Activated CD8-positive, alpha-beta memory T cell treated with anti-CD3 and anti-CD28 coated beads for 48 hours (primary cell): ENCODE results near the gene PROM2.
"Not testable (repeated sequence)": the region's sequence is repeated elsewhere in the genome, so short reads cannot be mapped to it uniquely, and the experiment has no call there.

Experiments used
- DNase-seq, 3 experiments: peaks; one replicate each; pipeline ENCODE4 v3.0.0-alpha.2; 2020; ENCODE audit warnings: low read depth in 2 of 3, low spot score in 2 of 3

The PROM2 gene, protein sequence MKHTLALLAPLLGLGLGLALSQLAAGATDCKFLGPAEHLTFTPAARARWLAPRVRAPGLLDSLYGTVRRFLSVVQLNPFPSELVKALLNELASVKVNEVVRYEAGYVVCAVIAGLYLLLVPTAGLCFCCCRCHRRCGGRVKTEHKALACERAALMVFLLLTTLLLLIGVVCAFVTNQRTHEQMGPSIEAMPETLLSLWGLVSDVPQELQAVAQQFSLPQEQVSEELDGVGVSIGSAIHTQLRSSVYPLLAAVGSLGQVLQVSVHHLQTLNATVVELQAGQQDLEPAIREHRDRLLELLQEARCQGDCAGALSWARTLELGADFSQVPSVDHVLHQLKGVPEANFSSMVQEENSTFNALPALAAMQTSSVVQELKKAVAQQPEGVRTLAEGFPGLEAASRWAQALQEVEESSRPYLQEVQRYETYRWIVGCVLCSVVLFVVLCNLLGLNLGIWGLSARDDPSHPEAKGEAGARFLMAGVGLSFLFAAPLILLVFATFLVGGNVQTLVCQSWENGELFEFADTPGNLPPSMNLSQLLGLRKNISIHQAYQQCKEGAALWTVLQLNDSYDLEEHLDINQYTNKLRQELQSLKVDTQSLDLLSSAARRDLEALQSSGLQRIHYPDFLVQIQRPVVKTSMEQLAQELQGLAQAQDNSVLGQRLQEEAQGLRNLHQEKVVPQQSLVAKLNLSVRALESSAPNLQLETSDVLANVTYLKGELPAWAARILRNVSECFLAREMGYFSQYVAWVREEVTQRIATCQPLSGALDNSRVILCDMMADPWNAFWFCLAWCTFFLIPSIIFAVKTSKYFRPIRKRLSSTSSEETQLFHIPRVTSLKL

DNA sequence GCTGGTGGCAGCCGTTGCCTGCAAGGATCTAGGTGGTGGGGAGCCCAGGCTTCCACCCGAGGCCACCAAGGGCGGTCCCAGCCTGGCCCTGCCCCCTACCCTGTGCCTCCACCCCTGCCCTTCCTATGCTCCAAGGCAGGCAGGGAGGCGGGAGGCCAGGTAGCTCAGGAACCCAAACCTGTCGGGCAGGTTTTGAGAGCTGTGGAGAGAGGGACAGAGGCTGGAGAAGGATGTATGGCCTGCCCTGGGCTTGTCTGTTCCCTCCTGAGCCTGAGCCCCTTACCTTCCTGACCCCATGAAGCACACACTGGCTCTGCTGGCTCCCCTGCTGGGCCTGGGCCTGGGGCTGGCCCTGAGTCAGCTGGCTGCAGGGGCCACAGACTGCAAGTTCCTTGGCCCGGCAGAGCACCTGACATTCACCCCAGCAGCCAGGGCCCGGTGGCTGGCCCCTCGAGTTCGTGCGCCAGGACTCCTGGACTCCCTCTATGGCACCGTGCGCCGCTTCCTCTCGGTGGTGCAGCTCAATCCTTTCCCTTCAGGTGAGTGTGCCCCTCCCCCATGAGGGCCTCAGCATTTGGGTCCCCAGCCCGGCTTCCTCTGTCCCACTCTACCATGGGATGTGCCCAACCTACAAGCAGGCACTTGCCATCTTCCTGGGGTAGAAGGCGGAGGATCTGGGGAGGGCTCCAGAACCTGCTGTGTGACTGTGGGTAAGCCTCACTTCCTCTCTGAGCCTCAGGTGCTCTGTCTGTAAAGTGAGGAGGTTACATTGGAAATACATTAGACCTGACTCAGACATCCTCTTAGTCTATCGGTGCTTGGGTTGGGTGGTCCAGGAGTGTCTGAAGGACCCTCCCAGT lies at the start of gene PROM2:
Gene PROM2 (plus strand): TSS at position 159 of the 860 bp plus-strand sequence. CDS start 137 bp downstream, at position 296.
- DNase-seq: no peak

DNA sequence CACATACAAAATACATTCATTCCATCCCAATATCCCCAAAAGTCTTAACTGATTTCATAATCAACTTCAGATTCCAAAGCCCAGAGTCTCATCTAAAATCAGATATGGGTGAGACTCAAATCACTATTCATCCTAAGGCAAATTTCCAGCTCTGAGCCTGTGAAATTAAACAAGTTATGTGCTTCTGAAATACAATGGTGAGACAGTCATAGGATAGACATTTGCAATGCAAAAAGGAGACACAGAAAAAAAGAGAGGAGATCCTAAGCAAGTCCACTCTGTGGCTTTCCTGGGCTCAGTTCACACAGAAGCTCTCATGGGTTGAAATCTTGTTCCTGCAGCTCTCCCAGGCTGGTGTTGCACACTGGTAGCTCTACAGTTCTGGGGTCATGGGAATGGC lies 48.6 kb upstream of the PROM2 start:
- no peak for DNase-seq

DNA sequence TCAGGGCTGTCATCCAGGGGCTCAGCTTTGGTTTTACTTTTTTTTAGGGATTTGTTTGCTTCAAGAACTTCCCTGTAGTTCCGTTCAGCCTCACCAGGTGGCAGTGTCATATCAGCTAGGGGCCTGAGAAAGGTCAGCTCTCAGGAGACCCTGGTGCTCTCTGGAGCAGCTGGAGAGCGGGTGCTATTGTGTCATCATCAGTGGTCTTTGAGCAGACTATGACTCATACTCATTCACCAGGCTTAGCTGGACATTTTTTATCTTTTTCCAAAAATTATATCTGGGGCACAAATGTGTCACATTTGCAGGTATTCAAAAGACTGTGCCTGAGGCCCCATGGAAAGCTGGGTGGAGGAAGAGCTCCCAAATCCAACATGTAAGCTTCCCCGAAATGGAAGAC lies 42.5 kb upstream of the PROM2 start:
- peak in 1 of 3 experiments; percentile 14 for DNase-seq

DNA sequence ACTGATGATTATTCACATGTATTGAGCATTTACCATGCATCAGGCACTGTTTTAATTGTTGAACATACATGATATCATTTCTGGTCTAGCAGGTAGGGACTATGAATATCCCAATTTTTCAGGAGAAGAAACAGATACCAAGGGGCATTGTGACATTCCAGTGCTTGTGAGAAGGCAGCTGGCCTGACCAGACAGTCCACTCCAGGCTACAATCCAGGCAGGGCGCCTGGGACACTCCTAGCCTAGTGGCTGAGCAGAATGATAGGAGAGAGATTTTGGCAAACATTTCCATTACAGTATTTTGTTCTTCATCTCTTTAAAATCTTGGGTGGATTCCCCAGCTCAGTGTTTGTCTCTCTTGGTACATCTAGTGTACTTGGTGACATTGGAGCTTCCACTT lies 42.0 kb upstream of the PROM2 start:
- DNase-seq: no peak

DNA sequence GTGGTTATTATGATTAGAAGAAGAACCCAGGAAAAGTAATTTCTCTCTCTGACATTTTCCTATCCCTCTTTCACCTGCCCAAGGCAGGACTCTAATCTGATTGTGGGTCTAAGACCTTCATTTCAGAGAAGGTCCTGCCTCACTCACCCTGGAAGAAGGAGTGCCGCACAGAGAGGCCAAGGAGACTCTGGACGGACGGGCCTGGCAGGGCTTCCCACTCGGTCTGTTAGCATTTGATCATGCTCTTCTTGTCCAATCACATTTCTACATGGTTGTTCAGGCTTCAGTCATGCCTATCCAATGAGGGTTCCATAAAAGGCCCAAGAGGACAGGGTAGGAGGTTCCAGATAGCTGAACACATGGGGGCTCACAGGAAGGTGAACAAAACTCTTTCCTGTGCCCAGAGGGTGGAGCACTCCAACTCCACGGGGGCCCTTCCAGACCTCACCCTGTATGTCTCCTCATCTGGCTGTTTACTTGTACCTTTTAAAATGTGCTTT lies 39.9 kb upstream of the PROM2 start:
- DNase-seq: no peak

DNA sequence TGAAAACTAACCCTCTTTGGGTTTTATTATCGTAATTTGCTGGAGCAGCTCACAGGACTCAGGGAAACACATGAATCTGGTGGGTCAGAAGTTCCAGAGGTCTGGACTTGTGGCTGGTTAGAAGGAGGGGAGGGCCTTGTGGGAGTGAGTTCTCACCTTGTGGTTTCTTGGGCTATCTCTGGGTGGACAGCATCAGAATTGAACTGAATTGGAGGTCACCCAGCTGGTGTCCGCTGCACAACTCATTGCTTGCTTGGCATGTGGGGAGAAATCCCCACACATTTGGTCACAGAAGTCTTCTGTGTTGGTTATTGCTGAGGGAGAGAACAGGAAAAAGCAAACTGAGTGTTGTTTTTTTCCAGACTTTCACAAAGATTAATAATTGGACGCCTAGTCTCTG lies 39.4 kb upstream of the PROM2 start:
- DNase-seq: no peak

DNA sequence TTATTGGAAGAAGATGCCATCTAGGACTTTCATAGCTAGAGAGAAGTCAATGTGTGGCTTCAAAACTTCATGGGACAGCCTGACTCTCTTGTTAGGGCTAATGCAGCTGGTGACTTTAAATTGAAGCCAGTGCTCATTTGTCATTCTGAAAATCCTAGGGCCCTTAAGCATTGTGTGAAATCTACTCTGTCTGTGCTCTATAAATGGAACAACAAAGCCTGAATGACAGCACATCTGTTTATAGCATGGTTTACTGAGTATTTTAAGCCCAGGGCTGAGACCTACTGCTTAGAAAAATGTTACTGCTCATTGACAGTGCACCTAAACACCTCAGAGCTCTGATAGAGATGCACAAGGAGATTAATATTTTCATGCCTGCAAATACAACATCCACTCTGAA lies 36.1 kb upstream of the PROM2 start:
- DNase-seq: no peak

DNA sequence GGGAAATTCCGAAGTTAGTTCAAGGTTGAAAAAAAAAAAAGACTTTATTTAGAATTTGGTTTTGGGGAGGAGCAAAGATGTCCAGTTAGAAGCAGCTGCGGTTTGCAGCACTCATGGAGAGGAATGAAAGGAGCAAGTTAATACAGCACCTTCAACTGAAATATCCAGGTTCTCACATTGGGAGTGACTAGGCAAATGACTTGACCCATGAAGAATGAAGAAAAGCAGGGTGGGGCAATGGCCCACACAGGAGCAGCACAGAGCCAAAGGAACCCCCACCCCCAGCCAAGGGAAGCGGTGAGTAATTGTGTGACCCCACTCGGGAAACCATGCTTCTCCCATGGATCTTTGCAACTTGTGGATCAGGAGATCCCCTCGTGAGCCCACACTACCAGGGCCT lies 34.2 kb upstream of the PROM2 start:
- DNase-seq: no peak

DNA sequence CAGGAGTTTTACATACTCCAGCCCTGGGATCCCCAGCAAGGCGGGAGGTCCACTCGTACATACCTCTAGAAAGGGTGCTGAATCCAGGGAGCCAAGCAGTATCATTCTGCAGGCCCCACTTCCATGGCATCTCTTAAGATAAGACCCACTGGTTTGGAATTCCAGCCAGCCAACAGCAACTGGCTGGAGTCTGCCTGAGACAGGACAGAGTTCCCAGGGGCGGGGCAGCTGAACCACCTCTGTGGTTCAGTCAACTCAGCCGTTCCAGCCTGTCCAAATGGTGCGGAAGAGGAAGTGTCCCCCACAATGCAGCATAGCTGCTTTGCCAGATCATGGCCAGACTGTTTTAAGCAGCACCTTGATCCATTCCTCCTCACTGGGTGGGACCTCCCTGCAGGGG lies 33.7 kb upstream of the PROM2 start:
- no peak for DNase-seq

DNA sequence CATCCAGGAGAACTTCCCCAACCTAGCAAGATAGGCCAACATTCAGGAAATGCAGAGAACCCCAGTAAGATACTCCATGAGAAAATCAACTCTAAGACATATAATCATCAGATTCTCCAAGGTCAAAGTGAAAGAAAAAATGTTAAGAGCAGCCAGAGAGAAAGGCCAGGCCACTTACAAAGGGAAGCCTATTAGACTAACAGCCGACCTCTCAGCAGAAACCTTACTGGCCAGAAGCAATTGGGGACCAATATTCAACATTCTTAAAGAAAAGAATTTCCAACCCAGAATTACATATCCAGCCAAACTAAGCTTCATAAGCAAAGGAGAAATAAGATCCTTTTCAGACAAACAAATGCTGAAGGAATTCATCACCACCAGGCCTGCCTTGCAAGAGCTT lies 32.2 kb upstream of the PROM2 start:
- not testable (repeated sequence) for DNase-seq

DNA sequence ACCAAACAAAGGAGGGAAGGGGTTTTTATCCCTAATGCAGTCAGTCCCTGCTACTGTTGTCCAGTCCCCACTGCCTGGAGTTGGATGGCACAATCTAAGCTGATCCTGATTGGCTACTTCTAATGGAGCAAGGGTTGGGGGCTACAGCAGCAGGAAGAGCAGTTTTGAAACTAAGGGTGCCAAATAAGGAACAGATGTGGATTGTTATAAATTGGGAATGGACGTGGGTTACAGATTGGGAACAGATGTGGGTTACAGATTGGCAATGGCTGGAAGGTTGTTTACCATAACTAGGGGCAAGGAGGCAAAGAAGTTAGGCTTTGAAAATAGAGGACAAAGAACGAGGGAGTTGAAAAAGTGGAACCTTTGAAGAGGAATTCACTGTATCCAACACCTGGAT lies 16.0 kb upstream of the PROM2 start:
- DNase-seq: no peak

DNA sequence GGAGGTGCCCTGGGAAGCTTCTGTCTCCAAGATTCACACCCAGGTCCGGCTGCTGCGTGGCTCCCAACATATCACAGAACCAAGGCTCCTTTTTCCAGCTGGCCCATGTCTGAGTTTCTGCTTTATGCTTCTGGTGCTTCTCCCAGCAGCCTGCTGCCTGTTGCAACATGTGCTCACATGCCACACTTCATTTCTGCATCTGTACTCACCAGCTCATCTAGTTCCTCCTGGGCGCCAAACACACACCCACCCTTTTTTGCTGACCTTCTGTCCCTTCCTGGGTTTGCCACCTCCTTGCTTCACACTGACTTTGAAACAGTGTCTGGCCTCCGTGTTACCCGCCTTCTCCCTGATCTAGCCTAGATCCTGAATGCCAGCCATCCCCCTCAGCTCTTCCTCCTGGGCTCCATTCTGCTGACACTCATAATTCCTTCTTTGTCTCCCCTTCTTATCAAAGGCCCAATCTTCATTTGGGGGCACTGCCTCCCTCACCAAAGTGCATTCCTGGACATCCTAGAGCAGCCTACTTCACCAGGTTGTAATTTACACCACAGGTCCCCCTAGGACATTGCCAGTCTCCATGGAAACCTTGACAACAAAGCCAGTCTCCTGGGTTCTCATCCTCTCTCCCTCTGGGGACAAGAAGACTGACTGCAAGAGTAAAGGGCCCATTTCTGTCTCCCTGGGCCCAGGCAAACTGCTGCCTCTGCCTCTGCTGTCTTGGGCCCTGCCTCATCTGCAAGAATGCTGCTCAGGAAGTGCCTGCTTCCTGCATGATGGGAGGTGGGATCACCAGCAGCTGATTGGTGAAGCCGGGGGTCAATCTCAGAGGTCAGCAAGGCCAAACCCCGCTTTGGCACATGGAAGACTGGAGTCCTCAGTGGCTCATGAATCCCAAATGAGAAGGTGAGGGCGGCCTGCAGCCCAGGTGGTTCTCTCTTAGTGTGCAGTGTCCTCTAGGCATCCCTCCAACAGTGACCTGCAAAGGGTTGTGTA lies 13.9 kb upstream of the PROM2 start:
- DNase-seq: no peak

DNA sequence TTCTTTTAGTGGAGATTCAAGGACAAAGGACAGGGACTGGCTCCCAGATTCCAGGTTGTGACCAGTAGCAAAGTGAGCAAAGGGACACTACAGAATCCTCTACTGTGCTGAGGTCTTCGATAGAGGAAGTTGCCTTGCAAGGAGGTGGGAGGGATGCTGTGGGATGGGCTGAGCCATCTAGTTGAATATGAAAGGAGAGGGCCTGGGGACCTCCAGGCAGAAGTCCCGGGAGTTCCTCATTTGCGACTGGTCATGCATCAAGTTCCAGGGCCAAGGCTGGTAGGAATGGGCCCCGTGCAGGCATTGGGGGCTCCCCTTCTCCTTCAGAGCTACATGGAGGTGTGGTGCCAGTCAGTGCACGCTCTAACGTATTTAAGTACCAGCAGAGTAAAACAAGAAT lies 12.6 kb upstream of the PROM2 start:
- DNase-seq: no peak

DNA sequence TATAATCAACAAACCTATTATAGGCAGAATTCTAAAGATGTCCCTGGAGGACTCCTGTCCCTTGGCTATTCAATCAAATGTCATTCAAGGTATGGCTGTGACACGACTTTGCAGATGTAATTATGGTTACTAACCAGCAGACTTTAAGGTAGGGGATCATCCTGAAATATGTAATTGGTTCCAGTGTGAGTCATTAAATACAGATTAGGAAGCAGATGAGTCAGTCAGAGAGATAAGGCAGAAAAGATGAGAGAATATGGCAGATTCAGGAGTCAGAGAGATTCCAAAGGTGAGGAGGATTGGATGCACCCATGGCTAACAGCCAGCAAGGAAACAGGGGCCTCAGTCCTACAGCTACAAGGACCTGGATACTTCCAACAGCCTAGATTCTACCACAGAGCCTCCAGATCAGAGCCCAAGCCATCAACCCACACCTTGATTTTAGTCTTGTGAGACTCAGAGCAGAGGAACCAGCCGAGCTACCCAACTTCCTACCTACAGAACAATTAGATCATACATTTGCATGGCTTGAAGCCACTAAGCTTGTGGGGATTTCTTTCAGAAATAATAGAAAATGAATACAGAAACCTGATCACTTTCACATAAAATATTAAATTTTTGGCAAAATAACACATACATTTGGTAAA lies 11.2 kb upstream of the PROM2 start:
- no peak for DNase-seq

DNA sequence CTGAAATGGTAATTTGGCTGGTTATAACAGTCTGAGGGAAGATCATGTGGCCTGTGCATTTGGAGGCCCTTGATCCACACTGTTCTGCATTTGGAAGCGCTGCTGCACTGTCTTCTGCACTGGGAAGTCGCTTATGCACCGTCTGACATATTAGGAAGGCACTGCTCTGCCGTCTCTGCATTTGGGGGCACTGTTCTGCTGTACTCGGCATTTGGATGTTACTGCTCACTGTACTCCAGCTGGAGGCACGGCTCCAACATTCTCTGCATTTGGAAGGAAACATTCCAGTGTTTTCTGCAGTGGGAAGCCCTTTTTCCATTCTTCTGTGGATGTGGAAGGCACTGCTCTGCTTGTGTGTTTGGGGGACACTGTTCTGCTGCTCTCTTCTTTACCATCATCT lies 9.6 kb upstream of the PROM2 start:
- DNase-seq: no peak

DNA sequence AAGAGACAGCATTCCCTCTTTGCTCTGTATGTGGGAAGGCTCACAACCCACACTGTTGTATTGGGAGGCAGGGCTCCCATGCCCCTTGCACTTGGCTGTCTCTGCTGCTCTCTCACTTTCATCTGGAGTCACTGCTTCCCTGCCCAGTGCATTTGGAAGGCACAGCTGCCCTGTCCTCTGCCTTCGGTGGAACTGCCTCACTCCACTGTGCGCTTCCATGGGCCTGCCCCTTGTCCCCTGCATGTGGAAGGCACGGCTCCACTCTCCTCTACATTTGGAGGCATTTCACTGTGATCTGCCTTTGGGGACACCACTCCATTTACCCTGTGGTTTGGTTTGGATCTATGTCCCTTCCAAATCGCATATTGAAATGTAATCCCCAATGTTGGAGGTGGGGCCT lies 9.1 kb upstream of the PROM2 start:
- no peak for DNase-seq

DNA sequence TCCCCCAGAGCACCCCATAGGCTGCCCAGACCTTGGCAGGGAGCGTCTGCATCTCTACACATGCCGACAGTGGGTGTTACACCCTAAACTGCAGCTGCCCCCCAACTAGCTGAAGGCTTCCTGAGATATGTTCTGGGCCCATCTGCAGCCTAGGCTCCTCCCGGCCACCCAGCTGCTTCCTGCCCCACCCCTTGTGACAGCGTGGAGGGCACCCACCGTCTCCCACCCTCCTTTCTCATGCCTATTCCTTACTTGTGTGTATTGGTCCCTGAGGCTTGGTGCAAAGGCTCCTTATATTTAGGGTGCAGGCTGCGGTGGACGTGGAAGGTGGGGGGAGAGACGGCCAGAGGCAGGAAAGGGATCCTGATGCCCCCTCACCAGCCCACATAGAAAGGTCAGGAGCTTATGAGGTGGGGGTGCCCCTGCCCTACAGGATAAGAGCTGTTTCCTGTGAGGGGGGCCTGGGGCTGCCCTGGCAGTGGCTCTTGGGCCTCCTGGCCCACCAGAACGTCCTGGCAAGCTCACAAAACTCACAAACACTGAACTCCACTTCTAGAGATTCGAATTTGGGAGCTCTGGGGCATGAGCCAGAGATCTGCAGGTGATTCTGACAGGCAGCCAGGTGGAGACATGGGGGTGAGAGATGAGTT lies 7.3 kb upstream of the PROM2 start:
- DNase-seq: no peak

DNA sequence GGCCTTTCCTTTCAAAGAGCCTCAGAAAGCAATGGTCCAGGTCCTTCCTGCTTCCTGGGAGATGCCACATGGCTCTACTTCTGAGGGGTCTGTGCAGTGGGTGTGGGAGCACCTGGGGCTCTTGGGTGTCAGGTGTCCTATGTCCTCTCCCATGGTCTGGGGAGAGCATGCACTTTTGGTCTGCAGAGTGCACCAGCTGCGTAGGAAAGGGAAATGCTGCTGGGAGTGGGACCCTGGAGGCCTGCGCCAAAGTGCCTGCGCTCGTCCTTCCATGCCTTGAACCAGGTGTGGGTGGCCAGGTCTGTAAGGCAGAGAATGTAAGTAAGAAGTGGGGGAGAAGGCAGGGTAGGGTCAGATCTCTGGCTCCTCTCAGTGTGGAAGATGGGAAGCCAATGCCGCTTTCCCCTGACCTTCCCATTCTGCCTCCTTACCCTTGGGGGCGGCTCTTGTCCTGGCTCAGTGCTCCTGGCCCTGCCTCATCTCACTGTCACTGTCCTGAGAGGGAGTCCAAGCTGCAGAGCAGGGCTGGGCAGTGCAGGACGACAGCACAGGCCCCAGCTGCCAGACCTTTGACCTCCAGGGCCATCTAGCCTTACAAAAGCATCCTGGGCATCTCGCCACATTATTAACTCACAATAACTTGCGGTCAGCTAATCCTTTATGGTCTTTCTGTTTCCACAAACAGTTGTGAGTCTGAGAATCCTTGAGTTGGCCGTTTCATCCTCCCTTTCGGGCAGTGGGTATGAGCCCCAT lies 6.6 kb upstream of the PROM2 start:
- no peak for DNase-seq
